DOHH2 (cell line): ENCODE data around the gene CALHM3.

Source experiments
- CTCF ChIP-seq: fragments of 200-600 bp; sonication (generic); IDR thresholded peaks from one replicate; pipeline ENCODE4 v1.5.1; 2014; ENCODE audit warnings: antibody characterized with exemption, mild to moderate bottlenecking, low read depth, low read length; ENCODE audit not compliant: poor library complexity, severe bottlenecking
- EZH2phosphoT487 ChIP-seq: fragments of 200-600 bp; sonication (generic); IDR thresholded peaks from 2 replicates; pipeline ENCODE4 v1.6.1; 2017; ENCODE audit warnings: borderline replicate concordance, mild to moderate bottlenecking, antibody characterized with exemption, low read length, moderate library complexity, mixed read lengths

- no peak for TF ChIP-seq EZH2phosphoT487
- no peak for TF ChIP-seq CTCF
Observed at GRCh38 chr10:103458720-103459119, 20.3 kb downstream of the CALHM3 start, which contains the start of gene CALHM1.
